CD14-positive monocyte (primary cell): ENCODE results near the gene AOPEP. TPM values are rescaled to one million over a fixed set of nuclear protein-coding genes. Genes with fewer than 3 reads are reported as not detected.

Source experiments
- DNase-seq, 3 donors: peaks; one replicate each; pipeline ENCODE4 v3.0.0-alpha.2; 2011 to 2022
- H2AFZ ChIP-seq: 2 replicates; pipeline ENCODE4 v1.6.0; 2012; ENCODE audit warnings: mild to moderate bottlenecking, low read depth, low read length, inconsistent platforms; ENCODE audit not compliant: insufficient read depth, poor library complexity, severe bottlenecking
- H3K27ac ChIP-seq, 2 donors: 1 replicate in 1 of 2; 2 replicates in 1 of 2; pipeline ENCODE4 v1.5.1; 2012 to 2013; ENCODE audit warnings: low read length in 2 of 2, control low read depth in 1 of 2, inconsistent platforms in 1 of 2, low read depth in 1 of 2, mild to moderate bottlenecking in 1 of 2
- H3K27me3 ChIP-seq, 2 donors: one replicate each; pipeline versions ENCODE4 v1.6.0 to v1.6.1; 2011 to 2013; ENCODE audit warnings: low read length in 2 of 2; ENCODE audit not compliant: control insufficient read depth in 2 of 2, insufficient read depth in 2 of 2
- H3K36me3 ChIP-seq, 2 donors: replicated peaks in 1 of 2; 1 replicate in 1 of 2; 2 replicates in 1 of 2; pipeline versions ENCODE4 v1.5.1 to v1.6.1; 2012 to 2013; ENCODE audit warnings: low read length in 2 of 2, control low read depth in 1 of 2, inconsistent platforms in 1 of 2, mild to moderate bottlenecking in 1 of 2; ENCODE audit not compliant: insufficient read depth in 2 of 2, control insufficient read depth in 1 of 2
- H3K4me1 ChIP-seq, 2 donors: 1 replicate in 1 of 2; 2 replicates in 1 of 2; pipeline versions ENCODE4 v1.5.1 to v1.6.1; 2012 to 2013; ENCODE audit warnings: low read length in 2 of 2, control low read depth in 1 of 2, inconsistent platforms in 1 of 2, mild to moderate bottlenecking in 1 of 2, moderate library complexity in 1 of 2; ENCODE audit not compliant: insufficient read depth in 2 of 2, control insufficient read depth in 1 of 2
- H3K4me2 ChIP-seq: replicated peaks from 2 replicates; pipeline ENCODE3; 2012; ENCODE audit warnings: low read length, moderate library complexity, mild to moderate bottlenecking; ENCODE audit not compliant: poor library complexity, severe bottlenecking; ENCODE audit errors: extremely low read depth
- H3K4me3 ChIP-seq, 3 experiments: fragments of 200-600 bp in 1 of 3; sonication (generic) in 1 of 3; replicated peaks in 1 of 3; 1 replicate in 2 of 3; 2 replicates in 1 of 3; pipeline ENCODE4 v1.5.1; 2011 to 2013; ENCODE audit warnings: low read length in 3 of 3, mild to moderate bottlenecking in 3 of 3, control low read depth in 2 of 3, low read depth in 2 of 3, inconsistent platforms in 1 of 3, moderate library complexity in 1 of 3
- H3K79me2 ChIP-seq: 2 replicates; pipeline ENCODE4 v1.6.0; 2012; ENCODE audit warnings: mild to moderate bottlenecking, control low read depth, inconsistent platforms, low read length, moderate library complexity; ENCODE audit not compliant: insufficient read depth
- H3K9ac ChIP-seq: 2 replicates; pipeline ENCODE4 v1.6.0; 2017; ENCODE audit warnings: low read length, mild to moderate bottlenecking; ENCODE audit not compliant: insufficient read depth, poor library complexity, severe bottlenecking
- H3K9me3 ChIP-seq, 2 donors: replicated peaks in 1 of 2; 1 replicate in 1 of 2; 2 replicates in 1 of 2; pipeline versions ENCODE4 v1.5.1 to v1.6.1; 2012 to 2013; ENCODE audit warnings: low read length in 2 of 2, control low read depth in 1 of 2; ENCODE audit not compliant: control insufficient read depth in 1 of 2, insufficient read depth in 1 of 2
- H4K20me1 ChIP-seq: 2 replicates; pipeline ENCODE4 v1.6.0; 2012; ENCODE audit warnings: mild to moderate bottlenecking, low read length, control low read depth, moderate library complexity; ENCODE audit not compliant: insufficient read depth
- H3K27ac Mint-ChIP-seq, 7 donors: one replicate each; pipeline ENCODE4 v1.8.0; 2020; ENCODE audit warnings: mild to moderate bottlenecking in 7 of 7, mixed read lengths in 7 of 7, moderate library complexity in 6 of 7, inconsistent platforms in 2 of 7
- H3K27me3 Mint-ChIP-seq, 3 donors: one replicate each; pipeline ENCODE4 v1.8.0; 2021 to 2022; ENCODE audit warnings: low read depth in 3 of 3, mild to moderate bottlenecking in 3 of 3, mixed read lengths in 3 of 3, moderate library complexity in 3 of 3, inconsistent platforms in 1 of 3
- H3K36me3 Mint-ChIP-seq, 2 donors: one replicate each; pipeline ENCODE4 v1.8.0; 2020; ENCODE audit warnings: mixed read lengths in 2 of 2, inconsistent platforms in 1 of 2, mild to moderate bottlenecking in 1 of 2
- H3K4me1 Mint-ChIP-seq: one replicate; pipeline ENCODE4 v1.8.0; 2020; ENCODE audit warnings: mild to moderate bottlenecking, mixed read lengths
- H3K4me3 Mint-ChIP-seq, 2 donors: one replicate each; pipeline ENCODE4 v1.8.0; 2020; ENCODE audit warnings: mild to moderate bottlenecking in 2 of 2, mixed read lengths in 2 of 2, moderate library complexity in 1 of 2
- H3K9me3 Mint-ChIP-seq, 7 donors: one replicate each; pipeline ENCODE4 v1.8.0; 2020 to 2022; ENCODE audit warnings: mixed read lengths in 7 of 7, mild to moderate bottlenecking in 6 of 7, moderate library complexity in 6 of 7, inconsistent platforms in 2 of 7
- WGBS: methylation state at CpG from one replicate; pipeline ENCODE4 v1.1.5; 2013; ENCODE audit warnings: missing lambda C conversion rate; ENCODE audit not compliant: insufficient coverage; 5-methylcytosine and 5-hydroxymethylcytosine counted together
- intact Hi-C, 2 donors: fragments of 100-400 bp; cut with micrococcal nuclease; formaldehyde crosslinking; loops; one replicate each; pipeline versions ENCODE4 v1.15.0 to v1.15.1; 2023
- polyA plus RNA-seq, 3 donors: library from polyadenylated mRNA; depleted of rRNA in 1 of 3; unstranded in 2 of 3; stranded (reverse) in 1 of 3; fragments of 300-500 nt in 2 of 3; fragments of >200 nt in 1 of 3; fragmentation: Illumina TruSeq in 2 of 3; gene quantifications; 1 replicate in 2 of 3; 2 replicates in 1 of 3; pipeline ENCODE4 v1.2.3, GENCODE V29; 2012 to 2021
- TF ChIP-seq, protein P1 (sequence below): fragments of 200-600 bp; IDR thresholded peaks from one replicate; pipeline ENCODE4 v1.8.0; 2022; ENCODE audit warnings: antibody characterized with exemption, mild to moderate bottlenecking

The AOPEP gene
- polyA plus RNA-seq, 3 donors = 3.0 to 4.1 (median 3.1) TPM

DNA sequence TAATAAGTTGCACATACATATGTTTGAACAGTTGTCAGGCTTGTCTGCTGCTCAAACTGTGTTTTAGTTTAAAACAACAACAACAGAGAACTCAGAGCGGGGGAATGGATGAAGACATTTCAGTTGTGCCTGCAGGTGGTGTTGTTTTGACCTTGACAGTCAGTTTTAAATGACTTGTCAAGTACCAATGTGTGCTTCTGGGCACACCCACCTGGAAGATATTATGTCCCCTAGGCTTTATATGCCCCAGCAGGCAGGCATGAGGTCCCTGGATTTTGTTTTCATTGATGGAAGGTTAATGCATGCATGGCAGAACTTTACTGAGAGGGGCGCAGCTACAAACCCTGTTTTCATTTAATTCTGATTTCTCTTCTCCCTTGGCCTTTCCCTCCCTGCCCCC is 84.6 kb downstream of the AOPEP start:
- H3K9me3 Mint-ChIP-seq = peaks cover 0 to 2% (median 0%) of the 10 kb centered on the region in 7 donors
- peaks cover 31 to 40% of the 10 kb centered on the region in 2 donors for H3K36me3 Mint-ChIP-seq

DNA sequence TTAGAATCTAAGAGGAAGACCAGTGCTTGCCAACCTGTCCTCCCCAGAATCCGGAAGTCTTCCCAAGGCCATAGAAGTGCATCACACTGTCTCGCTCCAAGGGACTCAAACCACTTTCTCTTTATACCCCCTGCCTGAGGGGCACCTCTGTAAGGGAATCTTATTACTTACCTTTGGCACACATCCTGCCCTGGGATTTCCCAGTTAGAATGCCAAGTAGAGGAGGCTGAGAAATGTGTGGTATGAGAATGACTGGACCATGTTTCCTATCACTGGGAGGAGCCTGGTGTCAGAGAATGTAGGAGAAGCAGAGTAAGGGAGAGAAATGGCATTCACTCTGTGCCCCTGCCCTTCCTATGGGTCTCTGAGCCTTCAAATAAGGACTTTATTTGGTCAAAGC is 85.8 kb downstream of the AOPEP start:
- Histone ChIP-seq H3K27me3 (no peaks in the 10 kb centered on the region), H3K4me3 (no peak overlapping the region), H4K20me1 (no peaks in the 10 kb centered on the region), H3K9ac (no peak overlapping the region), H3K9me3 (no peaks in the 10 kb centered on the region), H3K4me1 (no peaks in the 10 kb centered on the region), H2AFZ (no peak overlapping the region), H3K79me2 (no peaks in the 10 kb centered on the region), H3K27ac (no peak overlapping the region), H3K4me2 (no peak overlapping the region), H3K36me3 (peaks cover 8 to 24% of the 10 kb centered on the region in 2 donors)
- intact Hi-C loops = no loop called here
- Mint-ChIP-seq H3K27ac (peak overlapping the region in 1 of 7 donors; percentile 17), H3K27me3 (peaks cover 0 to 1% (median 0%) of the 10 kb centered on the region in 3 donors), H3K4me3 (no peak overlapping the region), H3K4me1 (no peaks in the 10 kb centered on the region), H3K9me3 (peaks cover 0 to 2% (median 0%) of the 10 kb centered on the region in 7 donors), H3K36me3 (peaks cover 28 to 40% of the 10 kb centered on the region in 2 donors)
- no peak for DNase-seq
- TF ChIP-seq, protein P1, sequence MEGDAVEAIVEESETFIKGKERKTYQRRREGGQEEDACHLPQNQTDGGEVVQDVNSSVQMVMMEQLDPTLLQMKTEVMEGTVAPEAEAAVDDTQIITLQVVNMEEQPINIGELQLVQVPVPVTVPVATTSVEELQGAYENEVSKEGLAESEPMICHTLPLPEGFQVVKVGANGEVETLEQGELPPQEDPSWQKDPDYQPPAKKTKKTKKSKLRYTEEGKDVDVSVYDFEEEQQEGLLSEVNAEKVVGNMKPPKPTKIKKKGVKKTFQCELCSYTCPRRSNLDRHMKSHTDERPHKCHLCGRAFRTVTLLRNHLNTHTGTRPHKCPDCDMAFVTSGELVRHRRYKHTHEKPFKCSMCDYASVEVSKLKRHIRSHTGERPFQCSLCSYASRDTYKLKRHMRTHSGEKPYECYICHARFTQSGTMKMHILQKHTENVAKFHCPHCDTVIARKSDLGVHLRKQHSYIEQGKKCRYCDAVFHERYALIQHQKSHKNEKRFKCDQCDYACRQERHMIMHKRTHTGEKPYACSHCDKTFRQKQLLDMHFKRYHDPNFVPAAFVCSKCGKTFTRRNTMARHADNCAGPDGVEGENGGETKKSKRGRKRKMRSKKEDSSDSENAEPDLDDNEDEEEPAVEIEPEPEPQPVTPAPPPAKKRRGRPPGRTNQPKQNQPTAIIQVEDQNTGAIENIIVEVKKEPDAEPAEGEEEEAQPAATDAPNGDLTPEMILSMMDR = no peak
- 100% methylated on average over 1 of the region's 2 CpGs for WGBS

More for the DNA sequence above, 84.6 kb downstream of the AOPEP start:
- Histone ChIP-seq H3K36me3 (peaks cover 10 to 33% of the 10 kb centered on the region in 2 donors), H3K4me2 (no peak overlapping the region), H3K9ac (no peak overlapping the region), H3K27me3 (no peaks in the 10 kb centered on the region), H3K27ac (no peak overlapping the region), H3K4me1 (peaks cover 0 to under 1% of the 10 kb centered on the region in 2 donors), H3K4me3 (no peak overlapping the region), H2AFZ (no peak overlapping the region), H4K20me1 (no peaks in the 10 kb centered on the region), H3K9me3 (no peaks in the 10 kb centered on the region), H3K79me2 (no peaks in the 10 kb centered on the region)
- Mint-ChIP-seq H3K27me3 (peaks cover 0 to 1% (median under 1%) of the 10 kb centered on the region in 3 donors), H3K27ac (no peak overlapping the region), H3K4me3 (no peak overlapping the region), H3K4me1 (peaks cover 3% of the 10 kb centered on the region)
- 100% methylated on average over 2 of the region's 2 CpGs for WGBS
- DNase-seq = no peak
- TF ChIP-seq, protein P1 = no peak
- intact Hi-C loops = no loop called here
